Hepatocyte (in vitro differentiated cells): ENCODE results near the gene CCL26. TPM values are rescaled to one million over a fixed set of nuclear protein-coding genes. Genes with fewer than 3 reads are reported as not detected.
"Not testable (repeated sequence)": the region's sequence is repeated elsewhere in the genome, so short reads cannot be mapped to it uniquely, and the experiment has no call there.

Experiments
- DNase-seq: peaks from one replicate; pipeline ENCODE4 v3.0.0-alpha.2; 2016; ENCODE audit warnings: low spot score
- H2AFZ ChIP-seq: fragments of 200-600 bp; sonication (generic); 2 replicates; pipeline ENCODE4 v1.6.0; 2016; ENCODE audit warnings: antibody characterized with exemption, mild to moderate bottlenecking
- H3K27ac ChIP-seq: fragments of 200-600 bp; sonication (generic); 2 replicates; pipeline ENCODE4 v1.5.1; 2016; ENCODE audit warnings: mild to moderate bottlenecking
- H3K27me3 ChIP-seq: fragments of 200-600 bp; sonication (generic); 2 replicates; pipeline ENCODE4 v1.6.1; 2016
- H3K36me3 ChIP-seq: fragments of 200-600 bp; sonication (generic); replicated peaks from 2 replicates; pipeline ENCODE4 v1.5.1; 2016; ENCODE audit warnings: low read depth; ENCODE audit not compliant: insufficient read depth
- H3K4me1 ChIP-seq: fragments of 200-600 bp; sonication (generic); 2 replicates; pipeline ENCODE4 v1.5.1; 2016; ENCODE audit warnings: mild to moderate bottlenecking, moderate library complexity; ENCODE audit not compliant: insufficient read depth
- H3K4me2 ChIP-seq: fragments of 200-600 bp; sonication (generic); 2 replicates; pipeline ENCODE4 v1.6.0; 2016
- H3K4me3 ChIP-seq: fragments of 200-600 bp; sonication (generic); 2 replicates; pipeline ENCODE4 v1.5.1; 2016; ENCODE audit warnings: mild to moderate bottlenecking
- H3K79me2 ChIP-seq: fragments of 200-600 bp; sonication (generic); 2 replicates; pipeline ENCODE4 v1.6.0; 2017; ENCODE audit warnings: mild to moderate bottlenecking
- H3K9me2 ChIP-seq: fragments of 200-600 bp; sonication (generic); replicated peaks from 2 replicates; pipeline ENCODE4 v1.6.0; 2017; ENCODE audit warnings: mild to moderate bottlenecking; ENCODE audit not compliant: insufficient read depth
- H3K9me3 ChIP-seq: fragments of 200-600 bp; sonication (generic); 2 replicates; pipeline ENCODE4 v1.5.1; 2016; ENCODE audit warnings: low read depth, mild to moderate bottlenecking
- H4K20me1 ChIP-seq: fragments of 200-600 bp; sonication (generic); 2 replicates; pipeline ENCODE4 v1.6.0; 2016; ENCODE audit warnings: mild to moderate bottlenecking; ENCODE audit not compliant: insufficient read depth, poor library complexity, severe bottlenecking
- CTCF ChIP-seq: fragments of 200-600 bp; sonication (generic); IDR thresholded peaks from 2 replicates; pipeline ENCODE4 v1.5.1; 2016; ENCODE audit warnings: antibody characterized with exemption, mild to moderate bottlenecking; ENCODE audit not compliant: poor library complexity
- EZH2 ChIP-seq: fragments of 200-600 bp; sonication (generic); IDR thresholded peaks from 2 replicates; pipeline ENCODE4 v1.6.1; 2016; ENCODE audit warnings: antibody characterized with exemption, mild to moderate bottlenecking, borderline replicate concordance
- EZH2phosphoT487 ChIP-seq: fragments of 200-600 bp; sonication (generic); IDR thresholded peaks from one replicate; pipeline ENCODE4 v1.6.1; 2018; ENCODE audit warnings: antibody characterized with exemption, mild to moderate bottlenecking, low read depth, moderate library complexity; ENCODE audit not compliant: unreplicated experiment, severe bottlenecking
- WGBS: methylation state at CpG from one replicate; pipeline ENCODE4 v1.1.6; 2016; ENCODE audit warnings: low lambda C conversion rate; ENCODE audit errors: missing lambda C conversion rate; 5-methylcytosine and 5-hydroxymethylcytosine counted together
- polyA plus RNA-seq: library from polyadenylated mRNA; unstranded; fragments of >200 nt; fragmentation: Nextera tagmentation; extraction: Ambion mirVana; gene quantifications from 2 replicates; pipeline ENCODE4 v1.2.1, GENCODE V29; 2016
- total RNA-seq: library from RNA; depleted of rRNA; stranded (reverse); fragments of >200 nt; gene quantifications from 2 replicates; pipeline ENCODE4 v1.2.3, GENCODE V29; 2014

Gene CCL26
- total and polyA plus RNA-seq, 2 experiments from 2014 or later: 8.7 to 15.3 TPM

DNA sequence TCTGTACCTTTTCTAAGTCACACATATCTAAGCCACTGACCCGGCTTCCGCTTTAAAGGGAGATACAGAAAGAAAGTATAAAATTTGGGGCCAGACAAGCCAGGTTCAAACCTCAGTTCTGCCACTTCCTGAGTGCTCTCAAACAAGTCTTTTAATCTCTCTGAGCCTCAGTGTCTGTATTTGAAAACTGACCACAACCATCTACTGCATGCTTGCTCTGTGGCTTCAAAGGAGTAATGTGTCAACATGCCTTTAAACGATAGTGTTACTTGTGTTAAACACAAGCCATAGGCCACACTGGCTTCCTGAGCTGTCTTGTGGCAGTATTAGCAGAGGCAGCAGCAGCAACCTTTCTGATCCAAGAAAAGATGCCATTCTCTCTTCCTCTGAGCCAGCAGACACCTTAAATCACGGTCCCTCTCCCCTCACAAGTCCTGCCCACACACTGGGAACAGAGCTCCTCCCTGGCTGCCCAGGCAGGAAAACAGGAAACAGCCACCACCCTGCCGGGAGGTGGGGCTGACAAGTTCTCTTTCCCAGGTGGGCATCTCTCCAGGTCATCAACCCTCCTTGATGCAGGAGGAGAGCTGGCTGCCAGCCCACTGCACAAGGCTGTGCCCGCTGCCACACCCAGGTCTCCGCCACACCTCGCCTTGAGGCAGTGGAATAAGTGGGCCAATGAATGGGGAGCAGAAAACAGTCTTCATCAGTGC lies 44.0 kb downstream of the CCL26 start:
- no peaks in the 10 kb centered on the region for H3K27me3 ChIP-seq
- peak overlapping the region; percentile 15 for H3K27ac ChIP-seq
- 64% methylated on average over 8 of the region's 8 CpGs for WGBS
- no peak overlapping the region for H2AFZ ChIP-seq
- no peak overlapping the region for H3K4me2 ChIP-seq
- peaks cover 14% of the 10 kb centered on the region for H3K4me1 ChIP-seq
- no peaks in the 10 kb centered on the region for H3K9me2 ChIP-seq
- TF ChIP-seq CTCF (no peak), EZH2 (no peak), EZH2phosphoT487 (no peak)
- no peaks in the 10 kb centered on the region for H3K36me3 ChIP-seq
- no peaks in the 10 kb centered on the region for H4K20me1 ChIP-seq
- H3K4me3 ChIP-seq: no peak overlapping the region
- no peaks in the 10 kb centered on the region for H3K9me3 ChIP-seq
- H3K79me2 ChIP-seq: no peaks in the 10 kb centered on the region
- no peak for DNase-seq

- WGBS: 91% methylated on average over 6 of the region's 6 CpGs
- not testable (repeated sequence) for H3K4me2 ChIP-seq, H3K4me3 ChIP-seq
These were observed 44.7 kb downstream of the CCL26 start for GRCh38 chr7:75727351-75727750.

DNA sequence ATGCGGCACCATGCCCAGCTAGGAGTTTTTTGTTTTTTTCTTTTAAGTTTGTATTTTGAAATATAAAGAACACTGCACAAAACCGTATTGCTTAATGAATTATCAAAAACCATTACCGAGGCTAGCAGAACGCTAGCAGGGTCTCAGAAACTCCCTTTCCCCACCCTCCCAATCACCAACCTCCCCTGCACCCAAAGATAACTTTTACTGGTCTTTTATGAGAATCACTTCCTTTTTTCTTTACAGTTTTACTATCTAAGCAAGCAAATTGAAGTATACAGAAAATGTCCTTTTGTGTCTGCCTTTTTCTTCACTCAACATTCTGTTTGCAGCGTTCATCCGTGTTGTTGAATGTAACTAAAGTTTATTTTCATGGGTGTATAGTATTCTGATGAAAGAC lies 46.7 kb downstream of the CCL26 start:
- Histone ChIP-seq H3K4me1 (peaks cover 6% of the 10 kb centered on the region), H2AFZ (no peak overlapping the region), H3K27ac (no peak overlapping the region), H3K9me3 (no peaks in the 10 kb centered on the region), H3K4me3 (no peak overlapping the region), H3K4me2 (no peak overlapping the region), H3K79me2 (no peaks in the 10 kb centered on the region), H3K27me3 (no peaks in the 10 kb centered on the region), H4K20me1 (no peaks in the 10 kb centered on the region), H3K9me2 (no peaks in the 10 kb centered on the region), H3K36me3 (no peaks in the 10 kb centered on the region)
- WGBS: 92% methylated on average over 6 of the region's 6 CpGs
- DNase-seq: no peak
- no peak for TF ChIP-seq EZH2
- no peak for TF ChIP-seq CTCF
- no peak for TF ChIP-seq EZH2phosphoT487

More at GRCh38 chr7:75727351-75727750, 44.7 kb downstream of the CCL26 start:
- not testable (repeated sequence) for H2AFZ ChIP-seq, H3K4me1 ChIP-seq, H3K27ac ChIP-seq, H4K20me1 ChIP-seq, H3K79me2 ChIP-seq, H3K36me3 ChIP-seq, H3K9me2 ChIP-seq, H3K27me3 ChIP-seq, DNase-seq, H3K9me3 ChIP-seq

- H4K20me1 ChIP-seq: no peaks in the 10 kb centered on the region
- H3K4me1 ChIP-seq: peaks cover 6% of the 10 kb centered on the region
- no peak overlapping the region for H3K4me2 ChIP-seq
- H3K4me3 ChIP-seq: no peak overlapping the region
- no peak for TF ChIP-seq EZH2
- no peak for TF ChIP-seq CTCF
- TF ChIP-seq EZH2phosphoT487: no peak
- H3K79me2 ChIP-seq: no peaks in the 10 kb centered on the region
- no peak overlapping the region for H3K27ac ChIP-seq
- H2AFZ ChIP-seq: no peak overlapping the region
- no peaks in the 10 kb centered on the region for H3K27me3 ChIP-seq
- no peak for DNase-seq
- 95% methylated on average over 3 of the region's 3 CpGs for WGBS
- no peaks in the 10 kb centered on the region for H3K9me2 ChIP-seq
- H3K9me3 ChIP-seq: no peaks in the 10 kb centered on the region
- no peaks in the 10 kb centered on the region for H3K36me3 ChIP-seq
These were observed 48.6 kb downstream of the CCL26 start for GRCh38 chr7:75723444-75723843.
